Activated CD4-positive, alpha-beta T cell treated with anti-CD3 and anti-CD28 coated beads, Interleukin-10, Interleukin-2, amounts not matched to agents 100 ng/mL and 50 ng/mL, durations not matched to agents 16 hours and 8 hours (primary cell): ENCODE measurements around the gene NFAM1.

ENCODE experiments used
- DNase-seq: peaks from one replicate; pipeline ENCODE4 v3.0.0-alpha.2; 2020

Gene NFAM1

DNA sequence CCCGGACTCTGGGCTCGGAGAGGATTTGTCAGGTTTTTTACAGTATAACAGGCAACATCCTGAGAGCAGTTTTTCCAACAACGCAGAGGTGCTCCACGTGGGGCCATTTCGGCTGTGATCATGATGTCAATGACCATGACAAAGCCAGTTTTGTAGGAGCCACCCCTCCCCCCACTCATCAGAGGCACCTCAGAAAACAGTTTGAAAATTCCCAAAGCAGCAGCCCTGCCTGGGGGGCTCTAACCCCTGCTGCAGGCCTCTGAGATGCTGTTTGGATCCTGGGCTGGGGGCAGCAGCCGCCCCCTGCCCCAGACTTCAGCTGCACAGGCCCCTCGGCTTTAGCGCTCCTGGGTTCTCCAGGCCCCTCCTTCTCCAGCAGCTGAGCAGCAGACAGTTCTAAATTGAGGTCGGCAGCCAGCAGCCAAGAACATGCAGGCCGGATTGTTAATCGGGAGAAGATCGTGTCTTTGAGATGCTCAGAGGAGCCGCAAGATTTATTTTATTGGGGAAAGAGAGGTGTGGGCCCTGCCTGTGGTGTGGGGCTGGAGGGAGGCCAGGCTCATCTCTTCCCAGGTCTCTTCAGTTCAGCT, 19.4 kb downstream of the NFAM1 start:
- DNase-seq = no peak

GRCh38 chr22:42410708-42411107, 21.5 kb downstream of the NFAM1 start:
- no peak for DNase-seq

DNA sequence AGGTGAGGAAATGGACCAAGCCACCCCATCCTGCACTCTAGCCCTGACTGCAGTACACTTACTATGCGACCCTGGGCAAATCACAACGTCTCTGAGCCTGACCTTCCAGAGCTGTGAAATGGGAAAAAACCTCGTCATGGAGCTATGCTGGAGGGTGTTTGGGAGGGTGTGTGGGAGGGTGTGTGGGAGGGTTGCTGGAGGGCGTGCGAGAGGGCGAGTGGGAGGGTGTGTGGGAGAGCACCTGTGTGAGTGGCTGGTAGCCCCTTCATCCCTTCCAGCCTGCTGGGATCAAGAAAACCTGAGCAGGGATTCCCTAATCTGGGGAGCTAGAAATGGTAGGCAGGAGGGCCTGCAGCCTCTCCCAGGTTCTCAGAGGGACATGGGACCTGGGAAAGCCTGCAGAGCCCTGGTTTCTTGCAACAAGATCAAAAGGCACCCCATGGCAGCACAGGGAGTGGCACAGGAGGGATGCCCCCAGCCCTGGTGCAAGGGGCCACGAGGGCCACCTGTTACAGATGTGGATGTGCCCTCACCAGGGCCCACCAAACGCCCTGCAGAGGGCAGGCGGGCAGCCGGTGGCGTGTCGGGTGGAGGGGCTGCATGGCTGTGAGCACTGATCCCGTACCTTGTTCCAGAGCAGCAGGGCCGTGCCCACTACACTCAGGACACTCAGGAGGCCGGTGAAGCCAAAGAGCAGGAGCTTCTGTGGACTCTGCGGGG, 23.2 kb downstream of the NFAM1 start:
- no peak for DNase-seq

DNA sequence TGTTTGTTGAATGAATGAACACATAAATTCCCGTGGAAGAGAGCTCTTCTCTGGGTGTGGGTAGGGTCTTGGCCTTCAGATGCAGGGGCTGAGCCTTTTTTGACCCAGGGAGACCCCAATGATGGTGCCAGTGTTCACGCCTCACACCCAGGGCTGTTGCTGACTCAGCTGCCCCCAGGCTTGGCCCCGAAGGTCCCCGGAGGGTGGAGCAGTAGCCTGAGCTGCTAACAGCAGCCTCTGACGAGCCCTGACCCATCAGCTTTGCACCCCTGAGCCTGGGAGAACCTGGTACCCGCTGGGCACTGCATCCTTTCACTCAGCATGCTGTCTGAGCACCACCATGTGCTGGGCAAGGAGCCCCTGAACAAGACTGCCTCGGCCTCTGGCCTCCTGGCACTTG, 23.9 kb downstream of the NFAM1 start:
- no peak for DNase-seq

DNA sequence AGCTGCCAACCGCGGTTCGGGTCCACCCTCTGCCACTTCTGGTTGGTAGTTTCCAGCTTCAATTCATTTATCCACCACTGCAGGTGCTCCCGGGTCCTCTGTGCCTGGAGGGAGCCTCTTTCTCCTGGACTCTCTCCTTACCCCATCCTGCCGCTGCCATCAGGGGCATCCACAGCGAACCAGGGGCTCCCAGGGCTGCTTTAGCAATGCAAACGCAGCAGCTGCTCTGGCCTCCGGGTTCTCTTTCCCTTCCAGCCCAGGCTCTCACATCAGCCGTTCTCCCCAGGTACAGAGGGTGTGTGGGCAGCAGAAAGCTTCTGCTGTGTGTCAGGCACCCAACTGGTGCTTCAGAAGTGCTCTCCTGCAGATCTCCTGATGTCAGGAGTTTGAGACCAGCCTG, 27.9 kb downstream of the NFAM1 start:
- no peak for DNase-seq

GRCh38 chr22:42401535-42402334, 30.5 kb downstream of the NFAM1 start:
- no peak for DNase-seq

DNA sequence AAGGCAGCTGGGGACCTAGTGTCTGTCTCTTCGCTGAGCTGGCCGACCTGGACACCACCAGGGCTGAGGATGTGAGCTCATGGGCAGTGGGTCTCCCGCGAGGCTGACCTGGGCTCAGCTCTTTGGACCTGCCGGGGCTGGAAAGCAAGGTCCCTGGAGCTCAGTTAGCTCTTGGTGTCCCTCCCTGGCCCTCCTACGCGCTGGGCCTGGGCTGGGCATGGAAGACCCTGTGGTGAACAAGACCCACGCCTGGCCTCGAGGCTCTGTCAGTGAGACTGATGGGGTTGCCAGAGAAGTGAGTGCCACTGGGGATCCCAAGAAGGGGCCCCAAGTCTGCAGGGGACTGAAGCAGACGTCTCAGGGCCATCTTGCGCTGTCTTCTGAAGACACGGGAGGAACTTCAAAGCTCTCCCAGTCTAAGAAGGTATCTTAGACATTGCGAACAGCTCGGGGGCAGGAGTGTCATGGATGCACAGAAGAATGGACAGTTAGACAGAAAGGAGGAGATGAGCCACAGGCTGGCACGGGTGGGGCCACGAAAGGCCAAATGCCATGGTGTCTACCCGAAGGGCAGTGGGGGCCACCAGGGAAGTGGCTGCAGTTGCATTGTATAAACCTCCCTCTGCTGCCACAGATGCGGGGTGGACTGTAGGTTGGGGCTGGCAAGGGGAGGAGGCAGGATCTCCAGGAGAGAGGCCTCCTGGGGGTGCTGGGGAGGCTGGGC, 31.2 kb downstream of the NFAM1 start:
- no peak for DNase-seq

DNA sequence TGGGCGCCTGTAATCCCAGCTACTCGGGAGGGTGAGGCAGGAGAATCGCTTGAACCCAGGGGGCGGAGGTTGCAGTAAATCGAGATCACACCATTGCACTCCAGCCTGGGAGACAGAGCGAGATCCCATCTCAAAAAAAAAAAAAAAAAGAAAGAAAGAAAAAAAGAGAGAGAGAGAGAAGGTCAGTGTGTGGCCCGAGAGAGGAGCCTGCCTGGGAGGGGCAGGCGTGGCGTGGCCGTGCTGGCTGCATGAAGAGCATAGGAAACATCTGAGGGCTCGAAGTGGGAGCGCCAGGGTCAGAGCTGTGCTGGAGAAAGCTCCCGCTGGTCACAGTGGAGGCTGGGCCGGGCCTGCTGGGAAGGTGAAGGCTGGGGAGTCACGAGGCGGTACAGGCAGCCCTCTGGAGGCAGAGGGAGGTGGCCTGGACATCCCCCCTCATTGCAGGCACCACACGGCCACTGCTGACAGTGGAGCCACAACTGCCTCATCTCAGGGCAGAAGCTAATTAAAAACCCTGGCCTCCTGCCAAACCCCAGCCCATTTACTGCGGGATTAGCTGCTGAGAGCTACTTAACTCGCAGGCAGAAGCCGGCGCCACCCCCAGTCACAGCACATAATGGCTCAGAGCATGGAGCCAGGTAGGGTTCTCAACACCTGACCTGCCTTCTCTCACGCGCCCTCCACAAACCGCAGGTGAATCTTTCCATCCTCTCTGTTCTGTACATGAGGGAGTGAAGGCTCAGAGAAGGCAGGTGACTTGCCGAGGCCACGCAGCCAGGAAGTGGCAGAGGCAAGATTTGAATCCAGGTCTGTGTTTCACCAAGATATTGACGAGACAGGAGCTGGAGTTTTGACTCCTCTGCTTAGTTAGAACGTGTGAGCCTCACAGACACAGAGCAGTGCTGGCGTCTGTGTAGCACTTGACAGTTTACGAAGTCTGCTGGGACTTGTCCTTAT, 32.6 kb downstream of the NFAM1 start:
- DNase-seq = no peak

DNA sequence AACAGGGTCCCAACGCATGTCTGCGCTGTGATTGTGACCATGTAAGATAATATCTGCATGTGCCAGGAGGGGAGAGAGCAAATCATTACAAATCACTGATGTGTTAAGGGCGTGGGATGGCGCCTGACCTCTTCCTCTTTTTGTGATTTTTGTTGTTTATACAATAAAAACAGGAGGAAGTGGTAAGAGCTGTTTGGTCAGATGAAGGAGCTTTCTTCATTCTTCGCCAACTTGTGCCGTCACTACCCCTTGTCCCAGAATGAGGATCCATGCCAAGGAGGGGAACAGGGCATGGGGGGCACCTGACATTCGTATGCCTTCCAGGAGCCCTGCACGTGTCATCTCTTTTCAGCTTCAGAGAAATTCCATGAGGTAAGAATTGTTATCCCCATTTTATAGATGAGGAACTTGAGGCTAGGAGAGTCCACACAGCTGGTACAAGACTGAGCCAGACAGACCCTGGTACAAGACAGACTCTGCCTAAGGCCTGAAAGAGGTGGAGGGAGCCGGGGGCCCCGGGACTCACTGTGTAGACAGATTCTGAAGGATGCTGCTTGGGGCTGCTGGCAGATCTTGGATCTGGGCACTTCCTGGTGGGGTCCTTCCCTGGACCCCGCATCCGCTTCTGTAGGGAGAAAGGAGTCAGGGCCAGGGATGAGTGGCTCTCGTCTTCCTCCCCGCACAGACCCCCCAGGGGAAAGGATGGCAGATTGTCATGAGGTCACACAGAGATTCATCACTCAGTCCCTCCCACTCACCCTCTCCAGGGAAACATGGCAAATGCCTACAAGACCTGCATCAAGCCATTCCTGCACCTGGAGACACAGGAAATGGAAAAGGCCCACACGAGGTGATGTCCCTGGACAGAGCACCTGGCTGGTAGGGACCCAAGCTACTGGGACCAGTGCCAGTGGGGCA, 34.6 kb downstream of the NFAM1 start:
- DNase-seq = no peak

- no peak for DNase-seq
These were observed 35.4 kb downstream of the NFAM1 start for GRCh38 chr22:42396621-42397331.

- DNase-seq = no peak
These were observed 43.1 kb downstream of the NFAM1 start for GRCh38 chr22:42389143-42389542.

DNA sequence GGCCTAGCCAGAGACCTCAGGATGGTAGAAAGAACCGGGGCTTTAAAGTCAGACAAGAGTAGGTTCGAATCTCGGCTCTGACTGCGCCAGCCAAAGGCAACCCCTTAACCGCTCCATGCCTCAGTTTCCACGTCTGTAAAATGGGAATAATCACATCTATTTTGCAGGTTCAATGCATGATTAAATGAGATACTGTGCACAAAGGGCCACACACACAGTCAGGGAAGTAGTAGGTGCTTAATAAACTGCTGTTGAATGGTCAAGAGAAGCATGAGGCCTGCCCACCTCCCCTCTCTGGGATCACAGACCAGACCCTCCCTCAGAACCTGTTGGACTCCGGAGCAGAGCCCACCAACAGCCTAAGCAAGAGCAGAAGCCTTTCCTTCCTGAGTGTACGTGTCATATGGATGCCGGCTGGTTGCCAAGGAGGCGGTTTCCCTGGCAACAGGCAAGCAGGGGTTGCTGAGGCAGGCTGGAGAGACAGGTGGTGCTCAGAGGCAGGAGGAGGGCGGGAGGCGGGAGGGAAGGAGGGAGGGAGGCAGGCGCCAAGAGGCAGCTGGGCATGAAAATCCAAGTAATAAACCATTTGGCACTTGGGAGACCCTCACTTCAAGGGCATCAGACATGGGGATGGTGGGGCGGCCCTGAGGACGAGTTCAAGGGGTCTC, 43.9 kb downstream of the NFAM1 start:
- DNase-seq = no peak

GRCh38 chr22:42387631-42388030, 44.6 kb downstream of the NFAM1 start:
- no peak for DNase-seq

- no peak for DNase-seq
These were observed 46.5 kb downstream of the NFAM1 start for GRCh38 chr22:42385696-42386095.

DNA sequence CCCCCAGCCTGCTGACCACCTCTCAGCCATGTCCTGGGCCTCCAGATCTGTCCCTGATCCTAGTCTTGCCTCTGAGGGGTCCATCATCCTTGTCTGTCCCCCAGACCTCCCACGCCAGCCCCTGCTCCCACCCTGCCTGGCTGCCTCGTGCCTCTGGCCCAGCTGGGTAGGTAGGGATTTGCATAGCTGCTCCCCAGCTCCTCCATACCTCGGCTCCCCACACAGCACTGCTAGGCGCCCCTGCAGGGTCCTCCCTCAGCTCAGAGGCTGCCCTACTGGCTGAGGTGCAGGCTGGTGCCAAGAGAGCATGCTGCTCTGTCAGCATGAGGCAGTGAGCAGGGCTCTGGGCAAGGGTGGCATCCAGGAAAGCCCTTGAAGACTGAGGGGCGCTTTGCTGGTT, 47.7 kb downstream of the NFAM1 start:
- no peak for DNase-seq

DNA sequence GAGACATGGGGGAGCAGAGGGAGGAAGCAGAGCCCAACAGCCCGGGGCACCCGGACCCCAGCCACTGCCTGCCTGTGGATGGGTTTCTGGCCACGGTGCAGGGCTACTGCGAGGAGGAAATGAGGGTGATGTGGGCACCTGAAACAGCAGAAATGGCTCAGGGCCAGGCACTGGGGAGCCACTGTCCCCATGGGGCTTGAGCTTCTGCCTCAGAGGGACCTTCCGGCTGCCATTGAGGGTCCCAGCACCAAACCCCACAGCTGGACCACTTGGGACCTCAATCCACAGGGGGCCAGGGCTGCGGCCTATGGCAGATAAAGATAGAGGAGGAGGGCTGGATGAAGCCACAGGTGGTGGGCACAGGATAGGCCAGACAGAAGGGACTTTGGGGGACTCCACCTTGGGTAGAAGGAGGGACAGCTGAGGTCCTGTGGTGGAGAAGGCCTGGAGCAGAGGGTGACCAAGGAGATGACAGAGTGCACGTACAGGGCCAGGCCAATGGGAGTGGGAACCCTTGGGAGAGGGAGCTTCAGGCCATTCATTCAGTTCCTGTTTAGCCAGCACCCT, 48.3 kb downstream of the NFAM1 start:
- DNase-seq = no peak

DNA sequence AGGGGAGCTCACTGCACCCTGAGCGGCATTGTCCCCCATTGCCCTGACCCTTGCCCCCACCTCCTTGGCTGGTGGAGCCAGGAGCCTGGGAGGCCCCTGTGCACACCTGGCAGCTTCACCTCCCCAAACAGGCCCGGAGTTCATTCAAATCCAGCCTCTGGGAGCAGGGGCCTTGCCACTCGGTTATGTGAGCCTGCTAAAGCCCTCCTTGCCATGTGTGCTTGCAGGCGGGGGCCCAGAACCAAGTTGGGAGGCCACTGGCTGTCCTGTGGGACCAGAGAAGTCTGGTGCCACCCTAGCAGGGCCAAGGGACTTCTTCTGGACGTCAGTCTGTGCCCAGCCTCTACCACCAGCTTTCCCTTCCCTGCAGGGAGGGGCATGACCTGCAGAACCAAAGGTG, 48.9 kb downstream of the NFAM1 start:
- no peak for DNase-seq

DNA sequence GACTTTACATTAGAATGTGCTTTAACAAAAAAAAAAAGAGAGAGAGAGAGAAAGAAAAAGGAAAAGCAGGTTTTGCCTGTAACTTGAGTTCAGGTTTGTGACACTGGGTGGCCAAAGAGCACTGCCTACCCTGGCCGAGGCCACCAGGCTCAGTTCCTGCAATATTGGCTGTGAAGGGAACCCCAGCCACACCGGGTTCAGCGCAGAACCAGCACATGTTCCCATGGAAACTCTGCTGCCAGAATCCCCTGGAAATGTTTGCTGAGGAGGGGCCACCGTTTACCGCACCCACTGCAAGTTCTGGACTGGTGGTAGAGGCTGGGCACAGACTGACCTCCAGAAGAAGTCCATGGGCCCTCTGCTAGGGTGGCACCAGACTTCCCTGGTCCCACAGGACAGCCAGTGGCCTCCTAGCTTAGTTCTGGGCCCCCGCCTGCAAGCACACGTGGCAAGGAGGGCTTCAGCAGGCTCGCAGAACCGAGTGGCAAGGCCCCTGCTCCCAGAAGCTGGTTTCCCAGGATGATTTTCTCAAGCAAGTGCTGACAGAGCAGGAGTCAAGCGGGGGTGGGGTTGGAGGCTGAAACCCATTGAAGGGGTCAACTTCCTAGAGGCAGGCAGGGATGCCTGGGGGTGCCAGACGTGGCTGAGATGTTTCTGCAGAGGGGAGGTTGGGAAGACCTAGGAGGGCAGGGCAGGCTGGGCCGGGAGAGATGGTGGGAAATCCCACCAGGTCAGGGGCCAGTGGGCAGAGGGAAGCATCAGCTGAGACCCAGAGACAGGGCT, 51.2 kb downstream of the NFAM1 start:
- DNase-seq = no peak
